GM12878 (cell line): ENCODE measurements around the gene KRT38. TPM values are rescaled to one million over a fixed set of nuclear protein-coding genes. Genes with fewer than 3 reads are reported as not detected.

Experiments used
- ATAC-seq: fragments of 200-7000 bp; cut with Tn5 transposase; 3 replicates; pipeline ENCODE4 v1.9.1; 2020; ENCODE audit warnings: mild to moderate bottlenecking, moderate library complexity
- BruUV-seq: library from RNA; stranded (reverse); fragments of 400-500 nt; replicated peaks from 2 replicates; lab custom pipeline; 2021; lab: Mats Ljungman, UMichigan
- CTCF ChIA-PET: fragments of 300-600 bp; sonication (Branson Sonifier 250); formaldehyde crosslinking; extraction: SDS; loops from one replicate; lab custom pipeline; 2021; ENCODE audit warnings: inconsistent platforms; lab: Yijun Ruan, JAX
- POLR2A ChIA-PET: fragments of 350-600 bp; formaldehyde crosslinking; extraction: SDS; loops from one replicate; lab custom pipeline; 2021; ENCODE audit warnings: inconsistent platforms; lab: Charles Lee
- RAD21 ChIA-PET: fragments of 300-600 bp; sonication (Branson Sonifier 250); formaldehyde crosslinking; loops from one replicate; lab custom pipeline; 2023; ENCODE audit warnings: antibody characterized with exemption; ENCODE audit not compliant: unreplicated experiment; lab: Charles Lee
- SMC1A ChIA-PET: fragments of 300-600 bp; sonication (Branson Sonifier 250); formaldehyde crosslinking; loops from one replicate; lab custom pipeline; 2023; ENCODE audit not compliant: unreplicated experiment, uncharacterized antibody; lab: Charles Lee
- DNase-seq: peaks from one replicate; pipeline ENCODE4 v3.0.0-alpha.2; 2011; ENCODE audit warnings: low read depth, low spot score
- FAIRE-seq: peaks from 3 replicates; lab custom pipeline; 2011; peaks lifted over from hg19 to GRCh38; lab: Jason Lieb, UNC
- H2AFZ ChIP-seq: 2 replicates; pipeline ENCODE4 v1.6.0; 2011; ENCODE audit warnings: low read depth, low read length, control low read depth; ENCODE audit not compliant: control insufficient read depth
- H3K27ac ChIP-seq: 2 replicates; pipeline ENCODE4 v1.5.1; 2011; ENCODE audit warnings: control low read depth; ENCODE audit not compliant: control insufficient read depth, insufficient read depth
- H3K27me3 ChIP-seq, 2 experiments: replicated peaks in 1 of 2; 2 replicates each; pipeline versions ENCODE4 v1.6.0 to v1.6.1; 2011; ENCODE audit warnings: low read length in 1 of 2; ENCODE audit not compliant: control insufficient read depth in 2 of 2, insufficient read depth in 2 of 2
- H3K36me3 ChIP-seq, 2 experiments: 2 replicates each; pipeline ENCODE4 v1.5.1; 2011; ENCODE audit warnings: low read length in 1 of 2; ENCODE audit not compliant: control insufficient read depth in 2 of 2, insufficient read depth in 2 of 2
- H3K4me1 ChIP-seq: 2 replicates; pipeline ENCODE4 v1.6.1; 2011; ENCODE audit warnings: mild to moderate bottlenecking, low read length, moderate library complexity, mixed read lengths; ENCODE audit not compliant: control insufficient read depth, insufficient read depth
- H3K4me2 ChIP-seq: 2 replicates; pipeline ENCODE4 v1.6.0; 2011; ENCODE audit warnings: control low read depth; ENCODE audit not compliant: control insufficient read depth, insufficient read depth
- H3K4me3 ChIP-seq: fragments of 200-600 bp; sonication (generic); 2 replicates; pipeline ENCODE4 v1.5.1; 2016
- H3K79me2 ChIP-seq: 2 replicates; pipeline ENCODE4 v1.6.0; 2011; ENCODE audit warnings: low read length; ENCODE audit not compliant: control insufficient read depth, insufficient read depth
- H3K9ac ChIP-seq: 2 replicates; pipeline ENCODE4 v1.8.0; 2011; ENCODE audit warnings: low read length, control low read depth, mixed read lengths; ENCODE audit not compliant: control insufficient read depth, insufficient read depth
- H3K9me3 ChIP-seq: replicated peaks from 3 replicates; pipeline ENCODE4 v1.5.1; 2011; ENCODE audit warnings: mild to moderate bottlenecking, low read length; ENCODE audit not compliant: control insufficient read depth, insufficient read depth
- H4K20me1 ChIP-seq: 2 replicates; pipeline ENCODE4 v1.6.0; 2011; ENCODE audit not compliant: control insufficient read depth, insufficient read depth
- EGR1 ChIP-seq, 2 experiments: IDR thresholded peaks; 1 replicate in 1 of 2; 2 replicates in 1 of 2; pipeline ENCODE4 v1.6.1; 2011 to 2012; ENCODE audit warnings: low read depth in 2 of 2, low read length in 2 of 2, borderline replicate concordance in 1 of 2, mild to moderate bottlenecking in 1 of 2, moderate library complexity in 1 of 2
- NFXL1 ChIP-seq: fragments of 450-650 bp; IDR thresholded peaks from 2 replicates; pipeline ENCODE4 v1.6.1; 2017; ENCODE audit warnings: antibody characterized with exemption, mild to moderate bottlenecking, borderline replicate concordance
- RELB ChIP-seq: fragments of 450-650 bp; IDR thresholded peaks from 2 replicates; pipeline ENCODE4 v1.6.1; 2017; ENCODE audit warnings: low read depth, mild to moderate bottlenecking, moderate library complexity
- SMAD5 ChIP-seq: IDR thresholded peaks from 2 replicates; pipeline ENCODE4 v1.6.1; 2016; ENCODE audit warnings: antibody characterized with exemption, low read depth
- SMC3 ChIP-seq: IDR thresholded peaks from 2 replicates; pipeline ENCODE4 v1.6.1; 2011; ENCODE audit warnings: low read length, improper control_type of control experiment, borderline replicate concordance
- USF1 ChIP-seq: IDR thresholded peaks from 2 replicates; pipeline ENCODE4 v1.6.1; 2011; ENCODE audit warnings: borderline replicate concordance, low read depth, mild to moderate bottlenecking, moderate library complexity, mixed read lengths, low read length; ENCODE audit not compliant: insufficient read depth; ENCODE audit errors: extremely low read length
- ZBTB4 ChIP-seq: fragments of 450-650 bp; formaldehyde crosslinking; IDR thresholded peaks from 2 replicates; pipeline ENCODE4 v1.4.0; 2022; ENCODE audit warnings: mild to moderate bottlenecking, moderate library complexity
- WGBS: methylation state at CpG from one replicate; pipeline ENCODE4 v1.1.6; 2016; ENCODE audit warnings: low lambda C conversion rate; ENCODE audit not compliant: insufficient replicate concordance, insufficient coverage; ENCODE audit errors: missing lambda C conversion rate; 5-methylcytosine and 5-hydroxymethylcytosine counted together
- in situ Hi-C: fragments of 300-500 bp; cut with MboI; formaldehyde crosslinking; loops from 9 replicates; pipeline ENCODE4 v1.14.3; 2018; ENCODE audit warnings: mixed read lengths
- intact Hi-C: fragments of 100-400 bp; cut with micrococcal nuclease; formaldehyde crosslinking; loops from one replicate; pipeline ENCODE4 v1.14.2; 2022; ENCODE audit not compliant: unreplicated experiment
- polyA plus RNA-seq, 11 experiments: library from polyadenylated mRNA; depleted of rRNA in 4 of 11; unstranded in 6 of 11; stranded (reverse) in 5 of 11; fragments of >200 nt; fragmentation: Nextera tagmentation in 4 of 11; fragmentation: Illumina TruSeq in 1 of 11; extraction: Ambion mirVana in 4 of 11; extraction: Trizol in 1 of 11; gene quantifications; 1 replicate in 1 of 11; 2 replicates in 10 of 11; pipeline versions ENCODE4 v1.2.1 to v1.2.3, GENCODE V29; 2011 to 2016; ENCODE audit warnings: inconsistent platforms in 2 of 11, missing spikeins in 2 of 11, low read depth in 1 of 11
- total RNA-seq, 4 experiments: library from RNA; depleted of rRNA in 3 of 4; stranded (reverse); fragments of >200 nt in 3 of 4; fragmentation: Illumina TruSeq in 1 of 4; extraction: Trizol in 1 of 4; gene quantifications; 2 replicates each; pipeline versions ENCODE4 v1.2.1 to v1.2.3, GENCODE V29; 2013 to 2021

The KRT38 gene
- total and polyA plus RNA-seq, 10 of the 15 experiments (the other 5 are each of a cell fraction or from before 2014, with no cell fraction given) = not detected

GRCh38 chr17:41393294-41393693, 47.5 kb downstream of the KRT38 start (continued):
- TF ChIP-seq ZBTB4 (CRISPR knock-in tag) = no peak
- TF ChIP-seq, all 136 proteins: peak for 0

- intact Hi-C loops (no loop called here), in situ Hi-C loops (no loop called here)
- Histone ChIP-seq H3K27me3 (peaks cover 0 to 3% of the 10 kb centered on the region in 2 experiments; a peak in 2 of 4 replicates), H2AFZ (no peak overlapping the region), H3K4me1 (no peaks in the 10 kb centered on the region), H3K79me2 (no peaks in the 10 kb centered on the region)
- BruUV-seq = no TSS peak
- ChIA-PET RAD21 (interaction anchor here (0.6 kb wide), 1 partner anchor 681 kb away, joined by 3 read pairs; no protein-coding TSS in a partner anchor), SMC1A (no interaction called here)
- DNase-seq (no peak), FAIRE-seq (no peak)
- TF ChIP-seq RELB = no peak
- no peak for TF ChIP-seq SMAD5
- TF ChIP-seq USF1 = no peak
- TF ChIP-seq SMC3 = no peak
- no peak for TF ChIP-seq EGR1 (IDR thresholded peaks at IDR 0.05; ENCODE audit: borderline replicate concordance in 1 of 2, low read depth in 2 of 2, low read length in 2 of 2)
- TF ChIP-seq NFXL1 = no peak
- TF ChIP-seq, all 136 proteins: peak for 0
- Histone ChIP-seq H3K9ac (no peak overlapping the region), H3K36me3 (no peaks in the 10 kb centered on the region), H3K4me2 (no peak overlapping the region), H3K27ac (no peak overlapping the region), H3K4me3 (no peak overlapping the region), H3K9me3 (no peaks in the 10 kb centered on the region; the same call in 2 of the 3 replicates), H4K20me1 (no peaks in the 10 kb centered on the region)
- 58% methylated on average over 1 of the region's 1 CpG for WGBS
- POLR2A ChIA-PET = no interaction called here
- ATAC-seq = no peak
- CTCF ChIA-PET = no interaction called here
Observed at GRCh38 chr17:41392278-41392677, 48.5 kb downstream of the KRT38 start.
